Measurements from ENCODE around the gene NPIPA7.
"Not testable (repeated sequence)": the region's sequence is repeated elsewhere in the genome, so short reads cannot be mapped to it uniquely, and the experiment has no call there.

NPIPA7 gene

DNA sequence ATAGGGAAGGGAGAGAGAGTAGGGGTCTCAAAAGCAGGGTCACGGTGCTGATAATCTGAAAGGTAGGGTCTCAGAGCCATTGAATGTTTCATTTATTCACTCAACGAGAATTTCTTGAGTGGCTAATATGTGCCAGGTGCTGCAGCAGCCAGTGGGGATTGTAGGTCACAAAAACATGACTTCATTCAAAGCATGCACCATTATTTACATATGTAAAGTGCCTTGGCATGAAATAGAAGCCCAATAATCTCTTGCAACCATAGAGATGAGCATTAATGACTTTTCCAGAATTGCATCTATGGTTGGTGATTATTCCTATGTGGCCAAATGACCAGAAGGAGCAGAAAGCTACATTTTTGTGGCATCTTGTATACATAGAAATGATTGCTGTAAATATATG lies 46.2 kb downstream of the NPIPA7 start:
- not testable (repeated sequence) for DNase-seq

DNA sequence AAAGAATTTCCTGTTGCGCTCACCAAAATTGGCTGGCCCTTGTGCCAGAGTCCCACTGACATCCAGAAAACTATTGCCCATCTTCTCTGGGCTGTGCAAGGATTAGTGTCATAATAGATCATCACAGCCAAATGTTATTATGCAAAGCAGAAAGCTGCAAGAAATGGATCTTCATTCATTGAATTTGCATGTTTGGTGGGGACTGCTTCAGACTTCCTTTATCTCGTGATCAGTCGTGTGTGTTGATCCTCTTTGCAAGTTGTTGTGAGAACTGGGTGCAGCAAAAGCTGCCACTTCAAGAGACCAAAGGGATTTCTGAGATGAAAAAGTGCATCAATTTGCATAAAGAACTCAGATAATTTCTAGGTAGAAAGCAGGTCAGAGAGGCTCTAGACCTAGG lies 52.2 kb downstream of the NPIPA7 start:
- not testable (repeated sequence) for DNase-seq

DNA sequence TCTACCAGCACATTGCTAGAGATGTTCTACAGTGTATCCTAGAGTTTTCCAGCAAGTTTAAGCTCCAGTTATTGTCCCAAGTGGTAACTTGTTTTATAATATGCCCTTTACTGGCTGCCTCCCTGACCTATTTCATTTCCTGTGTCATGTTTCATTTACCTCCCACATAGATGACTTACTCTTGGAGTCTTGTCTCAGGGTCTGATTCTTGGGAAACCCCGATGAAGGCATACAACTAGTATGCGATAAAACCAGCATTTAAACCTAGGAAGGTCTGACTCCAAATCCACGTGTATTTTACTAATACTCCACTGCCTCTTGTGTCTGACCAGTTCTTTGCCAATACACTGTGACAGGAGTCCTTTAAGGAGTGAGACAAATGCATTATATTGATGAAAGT lies 55.8 kb downstream of the NPIPA7 start:
- not testable (repeated sequence) for DNase-seq

DNA sequence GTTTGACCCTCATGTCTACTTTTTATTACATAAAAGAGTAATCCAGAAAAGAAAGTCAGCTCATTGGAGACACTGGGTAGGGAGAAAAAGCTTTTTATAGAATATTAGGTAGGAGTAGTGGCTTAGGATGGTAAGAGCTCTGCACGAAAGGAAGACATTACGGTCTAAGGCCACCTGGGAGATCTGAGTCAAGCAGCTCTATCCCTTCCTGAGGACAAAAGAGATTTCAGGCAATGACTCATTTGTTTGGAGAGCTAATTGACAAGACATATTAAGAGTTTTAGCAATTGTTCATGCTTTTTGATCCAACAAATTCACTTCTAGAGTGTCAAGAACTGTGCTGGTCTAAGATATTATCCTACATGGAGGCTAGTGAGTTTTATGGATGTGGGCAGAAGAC lies 62.5 kb downstream of the NPIPA7 start:
- not testable (repeated sequence) for DNase-seq

Data from DMS79 treated with DMSO at 0.1 percent for 48 hours (cell line).